T-helper 1 cell treated with Interleukin-12 subunit alpha and Interleukin-12 subunit beta and Interleukin-4 antibody, amounts not matched to agents 30 ng/mL and 1 ng/mL, for 36 hours (primary cell): ENCODE data around the gene CD47. TPM values are rescaled to one million over a fixed set of nuclear protein-coding genes. Genes with fewer than 3 reads are reported as not detected.

ENCODE experiments used
- intact Hi-C: fragments of 100-400 bp; cut with micrococcal nuclease; formaldehyde crosslinking; loops from one replicate; pipeline ENCODE4 v1.15.1; 2024
- total RNA-seq: library from RNA; stranded (reverse); gene quantifications from 2 replicates; pipeline ENCODE4 v1.2.3, GENCODE V29; 2022

CD47 gene
- total RNA-seq, 1 donor from 2014 or later: 132 TPM

- intact Hi-C loops: no loop called here
These were observed 2.2 kb upstream of the CD47 start for GRCh38 chr3:108093021-108093420.

GRCh38 chr3:108092501-108092900 is 1.7 kb upstream of the CD47 start:
- intact Hi-C loops: no loop called here

- intact Hi-C loops: loop anchor here (2.0 kb wide), 1 partner anchor 107 kb away; no protein-coding TSS in a partner anchor
These were observed 843 bp upstream of the CD47 start for GRCh38 chr3:108091498-108092250.

DNA sequence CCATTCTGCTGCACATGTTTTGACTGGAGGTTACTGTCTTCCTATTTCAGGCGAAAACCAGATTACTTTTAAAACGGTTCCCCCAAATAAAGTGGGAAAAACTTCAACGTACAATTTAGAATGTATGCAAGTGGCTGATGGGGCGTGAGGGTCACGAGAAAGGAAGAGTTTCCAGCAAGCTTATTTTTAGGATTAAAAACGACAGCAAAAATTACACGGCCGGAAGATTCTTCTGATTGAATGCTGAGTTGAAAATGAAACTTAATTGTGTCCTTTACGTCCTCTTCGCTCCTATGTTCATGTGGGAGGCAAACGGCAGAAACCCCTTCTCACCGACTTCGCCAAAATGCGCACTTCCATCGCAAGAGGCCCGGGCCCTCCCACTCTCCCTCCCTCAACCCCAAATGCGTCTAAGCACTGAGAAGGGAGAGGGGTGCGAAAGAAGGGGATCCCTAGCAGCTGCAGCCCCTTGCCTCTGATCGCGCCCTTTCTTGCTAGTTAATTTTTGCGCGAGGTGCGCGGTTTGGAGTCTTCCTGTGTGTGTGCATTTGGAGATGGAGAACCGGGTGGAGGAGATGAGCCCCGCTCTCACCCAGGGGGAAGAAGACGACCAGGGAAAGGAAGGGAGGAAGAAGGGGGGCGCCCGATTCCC is 656 bp downstream of the CD47 start:
- intact Hi-C loops: loop anchor here (2.0 kb wide), 1 partner anchor 105 kb away; no protein-coding TSS in a partner anchor

- intact Hi-C loops: loop anchor here (1.0 to 5.0 kb wide), 13 partner anchors 11 to 849 kb away; partner anchors contain the start of genes BBX, CIP2A, DZIP3 and TRAT1
These were observed 1.3 kb downstream of the CD47 start for GRCh38 chr3:108089579-108089978.

GRCh38 chr3:108088697-108089096 is 2.1 kb downstream of the CD47 start:
- intact Hi-C loops: loop anchor here (1.0 to 5.0 kb wide), 18 partner anchors 8 to 848 kb away; partner anchors contain the start of genes BBX, CIP2A, DZIP3 and IFT57

- intact Hi-C loops: loop anchor here (1.0 to 5.0 kb wide), 15 partner anchors 8 to 847 kb away; partner anchors contain the start of genes BBX, CIP2A, DZIP3 and IFT57
These were observed 2.7 kb downstream of the CD47 start for GRCh38 chr3:108088146-108088545.

DNA sequence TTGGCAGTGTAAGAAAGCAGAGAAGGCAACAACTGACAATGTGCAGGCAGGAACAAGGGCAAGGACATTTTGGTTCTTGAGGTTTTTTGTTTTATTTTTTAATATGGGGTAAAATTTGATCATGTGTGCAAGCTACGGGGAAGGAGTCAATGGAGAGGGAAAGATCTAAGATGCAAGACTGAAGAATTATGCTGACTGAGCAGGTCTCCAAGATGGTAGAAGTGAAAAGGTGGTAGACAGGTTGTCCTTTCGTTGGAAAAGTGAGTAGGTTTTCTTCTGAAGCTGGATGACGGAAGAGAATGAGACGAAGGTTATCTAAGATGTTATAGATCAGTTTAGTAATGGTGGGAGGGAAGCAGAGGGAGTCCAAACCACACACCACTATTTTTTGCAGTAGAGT is 4.2 kb downstream of the CD47 start:
- intact Hi-C loops: loop anchor here (5.0 kb wide), 4 partner anchors 256 to 736 kb away; partner anchors contain the start of gene TRAT1

DNA sequence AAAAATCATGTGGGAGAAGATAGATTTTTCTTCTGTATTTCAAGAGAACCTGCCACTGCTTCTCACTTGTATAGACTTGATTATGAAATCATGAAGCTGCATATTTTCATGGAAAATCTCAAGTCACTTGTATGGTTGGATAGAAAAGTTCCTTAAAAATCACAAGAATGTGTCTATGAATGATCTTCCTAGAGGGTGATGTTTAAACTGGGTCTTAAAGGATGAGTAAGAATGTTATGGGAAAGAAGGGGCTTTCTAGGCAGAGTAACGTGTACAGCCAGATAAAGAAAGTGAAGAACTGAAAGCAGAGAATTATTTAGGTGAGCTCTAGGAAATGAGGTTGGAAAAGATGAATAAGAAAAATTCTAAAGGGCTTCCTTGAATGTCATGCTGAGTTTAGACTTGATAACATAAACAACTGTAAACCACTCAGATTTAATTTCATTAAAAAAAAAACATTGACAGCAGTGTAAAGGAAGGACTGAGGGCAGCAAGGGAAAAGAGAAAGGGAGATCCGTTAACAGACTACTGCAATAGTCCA is 5.0 kb downstream of the CD47 start:
- intact Hi-C loops: loop anchor here (5.0 kb wide), 4 partner anchors 256 to 736 kb away; partner anchors contain the start of gene TRAT1

- intact Hi-C loops: loop anchor here (5.0 kb wide), 4 partner anchors 257 to 737 kb away; partner anchors contain the start of gene TRAT1
These were observed 5.5 kb downstream of the CD47 start for GRCh38 chr3:108085370-108085769.

- intact Hi-C loops: loop anchor here (1.0 to 2.0 kb wide), 2 partner anchors 8 to 13 kb away; no protein-coding TSS in a partner anchor
These were observed 11.0 kb downstream of the CD47 start for GRCh38 chr3:108079877-108080276.

DNA sequence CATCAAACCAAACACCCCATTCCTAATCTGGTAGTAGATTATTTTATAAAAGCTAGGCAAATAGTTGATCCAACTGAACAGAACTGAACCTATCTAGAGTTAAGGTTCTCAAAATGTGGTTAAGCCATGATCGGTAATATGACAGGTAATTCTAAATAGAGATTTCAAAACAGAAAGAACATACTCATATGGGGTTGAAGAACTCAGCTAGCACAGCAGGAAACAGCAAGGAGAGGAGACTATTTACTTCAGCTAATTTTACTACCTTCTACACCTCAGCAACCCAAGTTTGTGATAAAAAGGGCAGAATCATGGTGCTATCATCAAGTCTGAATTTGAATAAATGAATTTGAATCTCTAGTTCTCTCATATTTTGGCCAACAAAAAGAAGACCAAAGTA is 11.8 kb downstream of the CD47 start:
- intact Hi-C loops: no loop called here

GRCh38 chr3:108076564-108076963 is 14.3 kb downstream of the CD47 start:
- intact Hi-C loops: no loop called here

GRCh38 chr3:108073764-108074431 is 16.9 kb downstream of the CD47 start:
- intact Hi-C loops: no loop called here

DNA sequence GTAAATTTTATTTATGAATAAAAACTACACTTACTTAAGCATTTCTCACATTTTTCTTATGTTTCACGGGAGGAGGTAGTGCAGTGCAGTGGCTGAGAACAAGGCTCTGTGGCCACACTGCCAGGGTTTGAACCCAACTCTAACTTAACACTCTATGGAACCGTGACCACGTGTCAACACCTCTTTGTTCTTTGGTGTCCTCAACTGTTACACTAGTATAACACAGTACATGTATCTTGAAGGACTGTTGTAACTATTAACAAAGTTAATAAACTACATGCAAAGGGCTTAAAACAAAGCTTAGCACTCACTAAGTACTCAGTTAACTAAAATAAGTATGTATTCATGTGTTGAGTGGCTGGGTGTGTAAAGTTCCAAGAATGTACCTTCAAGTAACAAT is 19.5 kb downstream of the CD47 start:
- intact Hi-C loops: loop anchor here (2.0 kb wide), 1 partner anchor 17 kb away; no protein-coding TSS in a partner anchor

DNA sequence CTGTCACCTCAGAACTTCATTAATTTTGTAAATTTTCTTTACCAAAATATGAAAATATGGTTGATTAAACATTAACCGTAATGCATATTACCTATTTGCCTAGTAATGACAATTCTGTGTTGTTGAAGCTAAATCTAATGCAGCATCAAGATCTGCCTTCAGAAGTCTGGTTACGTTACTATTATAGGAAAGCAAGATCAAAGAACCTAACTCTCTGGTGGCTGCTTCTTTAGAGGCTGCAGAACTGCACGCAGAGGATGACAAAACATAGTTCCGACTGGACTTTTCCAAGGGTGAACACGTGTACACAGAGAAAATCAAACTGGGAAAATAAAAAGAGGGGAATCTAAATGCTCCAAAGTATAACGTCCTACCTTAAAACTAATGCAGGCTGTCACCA is 20.5 kb downstream of the CD47 start:
- intact Hi-C loops: loop anchor here (2.0 kb wide), 1 partner anchor 18 kb away; no protein-coding TSS in a partner anchor

DNA sequence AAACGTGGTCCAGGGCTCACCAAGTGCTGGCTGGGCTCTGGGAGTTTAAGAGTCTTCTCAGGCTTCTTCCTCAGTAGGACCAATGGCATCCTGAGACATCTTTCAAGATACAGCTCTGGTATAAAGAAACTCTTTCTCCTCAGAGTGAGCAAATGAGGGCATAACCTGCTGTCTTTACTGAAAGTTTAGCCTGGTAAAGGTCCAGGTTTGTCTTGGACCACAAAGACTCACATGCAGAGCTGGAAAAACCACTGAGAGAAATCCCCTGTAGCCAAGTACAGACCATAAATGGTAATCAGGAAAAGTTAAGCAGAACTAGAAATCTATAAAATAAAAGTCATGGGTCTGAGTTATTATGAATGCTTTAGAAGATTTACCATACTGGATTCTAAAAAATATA is 23.1 kb downstream of the CD47 start:
- intact Hi-C loops: loop anchor here (2.0 kb wide), 1 partner anchor 13 kb away; no protein-coding TSS in a partner anchor

DNA sequence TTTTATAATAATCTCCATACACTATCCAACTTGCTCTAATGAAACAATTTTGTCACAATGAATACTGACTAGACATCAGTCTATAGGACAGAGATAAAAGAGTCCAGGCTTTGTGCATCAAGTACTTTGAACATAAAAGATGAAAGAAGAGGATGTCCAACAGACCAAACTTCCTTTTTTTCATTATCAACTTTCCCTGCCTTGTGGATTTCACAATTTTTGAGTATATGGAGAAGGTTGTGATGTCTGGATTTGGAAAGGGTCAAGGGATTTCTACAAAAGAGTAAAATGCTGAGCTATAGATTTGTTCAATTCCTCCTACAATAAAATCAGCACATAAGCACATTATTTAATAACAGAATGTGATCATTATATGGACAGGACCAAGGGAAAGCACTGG is 25.7 kb downstream of the CD47 start:
- intact Hi-C loops: no loop called here

GRCh38 chr3:108064293-108064887 is 26.4 kb downstream of the CD47 start:
- intact Hi-C loops: no loop called here

DNA sequence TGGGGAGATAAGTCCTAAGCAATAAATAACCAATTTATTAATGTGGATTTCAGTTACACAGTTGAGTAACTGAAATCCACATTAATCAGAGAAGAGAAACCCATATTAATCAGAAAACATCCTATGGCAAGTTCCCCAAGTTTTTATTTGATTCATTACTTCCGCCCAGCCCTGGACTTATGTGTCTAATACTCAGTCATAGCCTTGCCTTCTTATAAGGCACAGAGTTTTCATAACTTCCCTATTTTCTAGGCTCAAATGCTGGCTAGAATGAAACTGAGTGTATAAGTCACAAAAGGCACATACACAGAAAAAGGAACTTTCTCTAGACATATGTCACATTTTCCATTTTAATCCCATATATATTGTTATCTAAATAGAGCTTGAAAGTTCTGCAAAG is 28.8 kb downstream of the CD47 start:
- intact Hi-C loops: no loop called here

DNA sequence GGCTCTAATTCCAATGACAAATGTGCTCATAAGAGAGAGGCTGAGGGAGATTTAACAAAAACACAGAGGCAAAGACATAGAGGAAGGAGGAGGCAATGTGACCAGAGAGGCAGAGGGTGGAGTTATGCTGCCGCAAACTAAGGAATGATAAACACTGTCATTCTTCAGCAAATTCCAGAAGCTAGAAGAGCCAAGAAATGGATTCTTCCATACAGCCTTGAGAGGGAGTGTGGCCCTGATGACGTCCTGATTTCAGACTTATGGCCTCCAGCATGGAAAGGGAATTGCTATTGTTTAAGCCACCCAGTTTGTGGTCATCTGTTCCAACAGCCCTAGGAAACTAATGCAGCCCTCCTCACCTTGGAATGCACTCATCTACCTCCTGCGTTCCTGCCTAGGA is 30.5 kb downstream of the CD47 start:
- intact Hi-C loops: no loop called here
